Stimulated activated CD8-positive, alpha-beta memory T cell treated with anti-CD3 and anti-CD28 coated beads, Interleukin-4, amount 100 ng/mL, for 4 hours (primary cell): ENCODE measurements around the gene DPM2.

Experiments used
- DNase-seq, 2 donors: peaks; one replicate each; pipeline ENCODE4 v3.0.0-alpha.2; 2020; ENCODE audit warnings: low read depth in 2 of 2, low spot score in 1 of 2

The DPM2 gene

GRCh38 chr9:127920794-127921193 is 16.9 kb downstream of the DPM2 start:
- no peak for DNase-seq

GRCh38 chr9:127919253-127919815 is 18.3 kb downstream of the DPM2 start:
- no peak for DNase-seq

GRCh38 chr9:127918183-127919107 is 19.2 kb downstream of the DPM2 start:
- DNase-seq: no peak

GRCh38 chr9:127917603-127918002 is 20.1 kb downstream of the DPM2 start:
- no peak for DNase-seq

GRCh38 chr9:127916720-127917581 is 20.7 kb downstream of the DPM2 start, which contains the start of gene ST6GALNAC4:
ST6GALNAC4 (minus strand) TSS chr9:127917041; CDS start chr9:127916419, 622 bp downstream.
- DNase-seq: peak; percentile 87 to 93

GRCh38 chr9:127915801-127916719 is 21.6 kb downstream of the DPM2 start:
- no peak for DNase-seq

- DNase-seq: no peak
Observed at GRCh38 chr9:127915325-127915752, 22.3 kb downstream of the DPM2 start.

GRCh38 chr9:127913682-127914081 is 24.0 kb downstream of the DPM2 start:
- no peak for DNase-seq

GRCh38 chr9:127912882-127913281 is 24.8 kb downstream of the DPM2 start:
- no peak for DNase-seq

GRCh38 chr9:127912296-127912695 is 25.4 kb downstream of the DPM2 start:
- no peak for DNase-seq

- DNase-seq: no peak
Observed at GRCh38 chr9:127910613-127911205, 26.9 kb downstream of the DPM2 start.

GRCh38 chr9:127909839-127910273 is 27.8 kb downstream of the DPM2 start:
- no peak for DNase-seq

- DNase-seq: no peak
Observed at GRCh38 chr9:127908660-127908926, 29.1 kb downstream of the DPM2 start.

- no peak for DNase-seq
Observed at GRCh38 chr9:127907867-127908659, 29.6 kb downstream of the DPM2 start.

GRCh38 chr9:127905788-127906191 is 31.9 kb downstream of the DPM2 start:
- DNase-seq: peak in 1 of 2 donors; percentile 42

- DNase-seq: peak in 1 of 2 donors; percentile 47
Observed at GRCh38 chr9:127905004-127905728, 32.5 kb downstream of the DPM2 start.

- DNase-seq: no peak
Observed at GRCh38 chr9:127904561-127905003, 33.1 kb downstream of the DPM2 start.
